Panc1 (cell line): ENCODE results near the gene FAIM. TPM values are rescaled to one million over a fixed set of nuclear protein-coding genes. Genes with fewer than 3 reads are reported as not detected.

Experiments used
- ATAC-seq: fragments of 200-7000 bp; cut with Tn5 transposase; 2 replicates; pipeline ENCODE4 v1.9.1; 2020; ENCODE audit warnings: mild to moderate bottlenecking, moderate library complexity
- BruUV-seq: library from RNA; stranded (reverse); fragments of 400-500 nt; replicated peaks from 2 replicates; lab custom pipeline; 2021; lab: Mats Ljungman, UMichigan
- CTCF ChIA-PET: fragments of 300-600 bp; sonication (Branson Sonifier 250); formaldehyde crosslinking; loops from one replicate; lab custom pipeline; 2022; ENCODE audit warnings: antibody characterized with exemption; lab: Charles Lee
- POLR2A ChIA-PET: fragments of 300-600 bp; sonication (Branson Sonifier 250); formaldehyde crosslinking; loops from one replicate; lab custom pipeline; 2022; ENCODE audit warnings: antibody characterized with exemption; lab: Charles Lee
- DNase-seq: peaks from one replicate; pipeline ENCODE4 v3.0.0-alpha.2; 2010; ENCODE audit warnings: low read depth, low spot score
- H3K27ac ChIP-seq: 2 replicates; pipeline ENCODE4 v1.5.1; 2011; ENCODE audit warnings: mild to moderate bottlenecking, low read length, inconsistent platforms
- H3K27me3 ChIP-seq: fragments of 200-500 bp; sonication (Bioruptor generic); 2 replicates; pipeline ENCODE4 v1.6.0; 2014; ENCODE audit warnings: low read length, inconsistent platforms; ENCODE audit not compliant: control insufficient read depth, insufficient read depth
- H3K36me3 ChIP-seq: fragments of 200-500 bp; sonication (Bioruptor generic); 2 replicates; pipeline ENCODE4 v1.5.1; 2014; ENCODE audit warnings: inconsistent platforms, mild to moderate bottlenecking, low read length, moderate library complexity; ENCODE audit not compliant: control insufficient read depth, insufficient read depth
- H3K4me1 ChIP-seq: 2 replicates; pipeline ENCODE4 v1.5.1; 2011; ENCODE audit warnings: inconsistent platforms, mild to moderate bottlenecking, low read length, moderate library complexity; ENCODE audit not compliant: control insufficient read depth, insufficient read depth
- H3K4me3 ChIP-seq, 2 experiments: 2 replicates each; pipeline ENCODE4 v1.5.1; 2011 to 2012; ENCODE audit warnings: low read depth in 2 of 2, low read length in 2 of 2, mild to moderate bottlenecking in 2 of 2, inconsistent platforms in 1 of 2, moderate library complexity in 1 of 2
- H3K9me3 ChIP-seq: fragments of 200-500 bp; sonication (Bioruptor generic); 2 replicates; pipeline ENCODE4 v1.5.1; 2014; ENCODE audit warnings: low read depth, mild to moderate bottlenecking, inconsistent platforms, low read length, moderate library complexity; ENCODE audit not compliant: control insufficient read depth, insufficient read depth
- POLR2AphosphoS5 ChIP-seq: IDR thresholded peaks from 2 replicates; pipeline ENCODE4 v1.6.1; 2012; ENCODE audit warnings: mild to moderate bottlenecking, low read depth, low read length, moderate library complexity
- SIN3A ChIP-seq: IDR thresholded peaks from 2 replicates; pipeline ENCODE4 v1.6.1; 2012; ENCODE audit warnings: low read depth, mild to moderate bottlenecking, low read length, moderate library complexity, borderline replicate concordance; ENCODE audit not compliant: insufficient read depth
- TCF7L2 ChIP-seq: IDR thresholded peaks from 2 replicates; pipeline ENCODE4 v1.6.1; 2011; ENCODE audit warnings: mild to moderate bottlenecking, low read depth, low read length, inconsistent platforms
- in situ Hi-C: cut with HindIII; loops from 2 replicates; pipeline ENCODE4 v1.10.0; 2016; ENCODE audit warnings: low sequenced_read_pairs, low pct_unique_long_range_greater_than_20kb
- intact Hi-C: fragments of 100-400 bp; cut with micrococcal nuclease; formaldehyde crosslinking; loops from one replicate; pipeline ENCODE4 v1.10.0; 2022; ENCODE audit not compliant: unreplicated experiment
- total RNA-seq: library from RNA; stranded (reverse); gene quantifications from one replicate; pipeline ENCODE4 v1.2.1, GENCODE V29; 2021; ENCODE audit not compliant: unreplicated experiment
- TF ChIP-seq, protein P1 (sequence below), 2 experiments: IDR thresholded peaks; 2 replicates each; pipeline ENCODE4 v1.6.1; 2011 to 2012; ENCODE audit warnings: low read depth in 2 of 2, control low read depth in 1 of 2, low read length in 1 of 2, mild to moderate bottlenecking in 1 of 2, moderate library complexity in 1 of 2; ENCODE audit not compliant: insufficient read depth in 1 of 2
- TF ChIP-seq, protein P2 (sequence below): fragments of 450-650 bp; IDR thresholded peaks from 2 replicates; pipeline ENCODE4 v1.5.1; 2017; ENCODE audit warnings: mild to moderate bottlenecking

FAIM gene
- total RNA-seq, 1 experiment from 2014 or later: 18.8 TPM

DNA sequence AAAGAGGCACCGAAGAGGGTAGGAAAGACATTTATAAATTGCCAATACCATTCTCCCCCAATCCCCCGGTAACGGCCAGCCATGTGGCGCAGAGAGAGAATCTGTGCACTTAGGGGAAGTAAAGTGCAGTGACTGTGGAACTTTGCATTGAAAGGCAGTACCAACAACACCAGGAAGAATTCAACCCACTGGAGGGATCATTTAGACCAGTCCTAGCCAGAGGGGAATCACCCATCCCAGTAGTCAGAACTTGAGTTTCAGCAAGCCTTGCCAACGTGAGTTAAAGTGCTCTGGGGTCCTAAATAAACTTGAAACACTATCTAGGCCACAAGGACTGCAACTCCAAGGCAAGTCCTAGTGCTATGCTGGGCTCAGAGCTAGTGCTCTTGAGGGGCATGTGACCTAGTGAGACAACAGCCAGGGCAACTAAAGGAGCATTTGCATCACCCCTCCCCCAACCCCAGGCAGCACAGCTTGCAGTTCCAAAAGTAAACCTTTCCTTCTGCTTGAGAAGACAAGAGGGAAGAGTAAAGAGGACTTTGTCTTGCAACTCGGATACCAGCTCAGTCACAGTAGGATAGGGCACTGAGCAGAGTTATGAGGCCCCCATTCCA is 29.5 kb upstream of the FAIM start:
- DNase-seq: no peak
- POLR2A ChIA-PET: no interaction called here
- H3K36me3 ChIP-seq: no peaks in the 10 kb centered on the region
- ATAC-seq: peak; percentile 58; the same call in 1 of the 2 replicates
- H3K4me1 ChIP-seq: peaks cover 12% of the 10 kb centered on the region
- TF ChIP-seq TCF7L2: no peak
- TF ChIP-seq POLR2AphosphoS5: no peak
- TF ChIP-seq, protein P1, sequence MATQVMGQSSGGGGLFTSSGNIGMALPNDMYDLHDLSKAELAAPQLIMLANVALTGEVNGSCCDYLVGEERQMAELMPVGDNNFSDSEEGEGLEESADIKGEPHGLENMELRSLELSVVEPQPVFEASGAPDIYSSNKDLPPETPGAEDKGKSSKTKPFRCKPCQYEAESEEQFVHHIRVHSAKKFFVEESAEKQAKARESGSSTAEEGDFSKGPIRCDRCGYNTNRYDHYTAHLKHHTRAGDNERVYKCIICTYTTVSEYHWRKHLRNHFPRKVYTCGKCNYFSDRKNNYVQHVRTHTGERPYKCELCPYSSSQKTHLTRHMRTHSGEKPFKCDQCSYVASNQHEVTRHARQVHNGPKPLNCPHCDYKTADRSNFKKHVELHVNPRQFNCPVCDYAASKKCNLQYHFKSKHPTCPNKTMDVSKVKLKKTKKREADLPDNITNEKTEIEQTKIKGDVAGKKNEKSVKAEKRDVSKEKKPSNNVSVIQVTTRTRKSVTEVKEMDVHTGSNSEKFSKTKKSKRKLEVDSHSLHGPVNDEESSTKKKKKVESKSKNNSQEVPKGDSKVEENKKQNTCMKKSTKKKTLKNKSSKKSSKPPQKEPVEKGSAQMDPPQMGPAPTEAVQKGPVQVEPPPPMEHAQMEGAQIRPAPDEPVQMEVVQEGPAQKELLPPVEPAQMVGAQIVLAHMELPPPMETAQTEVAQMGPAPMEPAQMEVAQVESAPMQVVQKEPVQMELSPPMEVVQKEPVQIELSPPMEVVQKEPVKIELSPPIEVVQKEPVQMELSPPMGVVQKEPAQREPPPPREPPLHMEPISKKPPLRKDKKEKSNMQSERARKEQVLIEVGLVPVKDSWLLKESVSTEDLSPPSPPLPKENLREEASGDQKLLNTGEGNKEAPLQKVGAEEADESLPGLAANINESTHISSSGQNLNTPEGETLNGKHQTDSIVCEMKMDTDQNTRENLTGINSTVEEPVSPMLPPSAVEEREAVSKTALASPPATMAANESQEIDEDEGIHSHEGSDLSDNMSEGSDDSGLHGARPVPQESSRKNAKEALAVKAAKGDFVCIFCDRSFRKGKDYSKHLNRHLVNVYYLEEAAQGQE (IDR thresholded peaks at IDR 0.05; ENCODE audit: insufficient read depth in 1 of 2, low read depth in 2 of 2, low read length in 1 of 2): no peak
- no peak for TF ChIP-seq SIN3A
- TF ChIP-seq, protein P2, sequence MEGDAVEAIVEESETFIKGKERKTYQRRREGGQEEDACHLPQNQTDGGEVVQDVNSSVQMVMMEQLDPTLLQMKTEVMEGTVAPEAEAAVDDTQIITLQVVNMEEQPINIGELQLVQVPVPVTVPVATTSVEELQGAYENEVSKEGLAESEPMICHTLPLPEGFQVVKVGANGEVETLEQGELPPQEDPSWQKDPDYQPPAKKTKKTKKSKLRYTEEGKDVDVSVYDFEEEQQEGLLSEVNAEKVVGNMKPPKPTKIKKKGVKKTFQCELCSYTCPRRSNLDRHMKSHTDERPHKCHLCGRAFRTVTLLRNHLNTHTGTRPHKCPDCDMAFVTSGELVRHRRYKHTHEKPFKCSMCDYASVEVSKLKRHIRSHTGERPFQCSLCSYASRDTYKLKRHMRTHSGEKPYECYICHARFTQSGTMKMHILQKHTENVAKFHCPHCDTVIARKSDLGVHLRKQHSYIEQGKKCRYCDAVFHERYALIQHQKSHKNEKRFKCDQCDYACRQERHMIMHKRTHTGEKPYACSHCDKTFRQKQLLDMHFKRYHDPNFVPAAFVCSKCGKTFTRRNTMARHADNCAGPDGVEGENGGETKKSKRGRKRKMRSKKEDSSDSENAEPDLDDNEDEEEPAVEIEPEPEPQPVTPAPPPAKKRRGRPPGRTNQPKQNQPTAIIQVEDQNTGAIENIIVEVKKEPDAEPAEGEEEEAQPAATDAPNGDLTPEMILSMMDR: no peak
- no peak overlapping the region for H3K4me3 ChIP-seq
- no peaks in the 10 kb centered on the region; the same call in 1 of the 2 replicates for H3K9me3 ChIP-seq
- intact Hi-C loops (no loop called here), in situ Hi-C loops (no loop called here)
- H3K27ac ChIP-seq: peak overlapping the region; percentile 59
- H3K27me3 ChIP-seq: no peaks in the 10 kb centered on the region
- CTCF ChIA-PET: no interaction called here
- BruUV-seq: no TSS peak

DNA sequence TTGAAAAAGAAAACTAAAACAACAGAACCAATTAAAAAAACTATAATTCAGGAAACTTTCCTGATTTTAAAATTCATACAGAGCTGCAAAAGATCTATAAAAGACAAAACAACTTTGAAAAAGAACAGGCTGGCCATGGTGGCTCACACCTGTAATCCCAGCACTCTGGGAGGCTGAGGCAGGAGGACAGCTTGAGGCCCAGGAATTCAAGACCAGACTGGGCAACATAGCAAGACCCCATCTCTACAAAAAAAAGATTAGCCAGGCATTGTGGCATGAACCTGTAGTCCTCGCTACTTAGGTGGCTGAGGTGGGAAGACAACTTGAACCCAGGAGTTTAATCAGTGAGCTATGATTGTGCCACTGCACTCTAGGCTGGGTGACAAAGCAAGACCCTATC is 21.2 kb upstream of the FAIM start:
- Histone ChIP-seq H3K27ac (no peak overlapping the region), H3K36me3 (peaks cover 11% of the 10 kb centered on the region; the same call in 1 of the 2 replicates)

More for the DNA sequence above, 21.2 kb upstream of the FAIM start:
- POLR2A ChIA-PET: interaction anchor here (0.6 kb wide), 1 partner anchor 769 kb away, joined by 8 read pairs; no protein-coding TSS in a partner anchor
- no peaks in the 10 kb centered on the region for H3K9me3 ChIP-seq
- CTCF ChIA-PET: no interaction called here
- in situ Hi-C loops (no loop called here), intact Hi-C loops (no loop called here)
- H3K4me1 ChIP-seq: peaks cover 11% of the 10 kb centered on the region
- H3K4me3 ChIP-seq: no peak overlapping the region
- TF ChIP-seq SIN3A (no peak), TCF7L2 (no peak), POLR2AphosphoS5 (no peak)
- TF ChIP-seq, protein P1 (IDR thresholded peaks at IDR 0.05; ENCODE audit: insufficient read depth in 1 of 2, low read depth in 2 of 2, low read length in 1 of 2): no peak
- no TSS peak for BruUV-seq
- ATAC-seq (no peak), DNase-seq (no peak)
- H3K27me3 ChIP-seq: no peaks in the 10 kb centered on the region
